DND-41 (cell line): ENCODE data around the gene ATP2B1.

ENCODE experiments used
- ATAC-seq: fragments of 200-7000 bp; cut with Tn5 transposase; 3 replicates; pipeline ENCODE4 v1.9.1; 2021; ENCODE audit warnings: low read depth; ENCODE audit not compliant: insufficient read depth
- DNase-seq: peaks from one replicate; pipeline ENCODE4 v3.0.0-alpha.2; 2020
- H2AFZ ChIP-seq: 2 replicates; pipeline ENCODE4 v1.6.0; 2012; ENCODE audit warnings: low read depth, low read length
- H3K27ac ChIP-seq: 2 replicates; pipeline ENCODE4 v1.5.1; 2012; ENCODE audit warnings: low read length, inconsistent platforms
- H3K27me3 ChIP-seq: fragments of 200-600 bp; sonication (generic); 2 replicates; pipeline ENCODE4 v1.6.0; 2012; ENCODE audit warnings: low read length, mild to moderate bottlenecking, inconsistent platforms; ENCODE audit not compliant: insufficient read depth, poor library complexity
- H3K36me3 ChIP-seq: 2 replicates; pipeline ENCODE4 v1.5.1; 2012; ENCODE audit warnings: low read length, inconsistent platforms; ENCODE audit not compliant: insufficient read depth
- H3K4me1 ChIP-seq: 2 replicates; pipeline ENCODE4 v1.5.1; 2012; ENCODE audit warnings: mild to moderate bottlenecking, low read length; ENCODE audit not compliant: insufficient read depth
- H3K4me2 ChIP-seq: 2 replicates; pipeline ENCODE4 v1.6.0; 2012; ENCODE audit warnings: mild to moderate bottlenecking, moderate library complexity, low read length, inconsistent platforms; ENCODE audit not compliant: insufficient read depth
- H3K4me3 ChIP-seq, 2 experiments: fragments of 200-600 bp in 1 of 2; shearing (Covaris generic) in 1 of 2; 2 replicates each; pipeline ENCODE4 v1.5.1; 2012 to 2016; ENCODE audit warnings: inconsistent platforms in 2 of 2, low read length in 2 of 2, mild to moderate bottlenecking in 2 of 2, low read depth in 1 of 2, moderate library complexity in 1 of 2
- H3K79me2 ChIP-seq: 2 replicates; pipeline ENCODE4 v1.6.0; 2012; ENCODE audit warnings: low read length, inconsistent platforms; ENCODE audit not compliant: insufficient read depth
- H3K9ac ChIP-seq: 2 replicates; pipeline ENCODE4 v1.6.0; 2012; ENCODE audit warnings: low read depth, mild to moderate bottlenecking, inconsistent platforms, low read length, moderate library complexity
- H3K9me3 ChIP-seq: 2 replicates; pipeline ENCODE4 v1.5.1; 2012; ENCODE audit warnings: low read length, moderate library complexity, mild to moderate bottlenecking, inconsistent platforms; ENCODE audit not compliant: insufficient read depth, severe bottlenecking
- H4K20me1 ChIP-seq: 2 replicates; pipeline ENCODE4 v1.6.0; 2012; ENCODE audit warnings: low read length; ENCODE audit not compliant: insufficient read depth
- EZH2 ChIP-seq: IDR thresholded peaks from 3 replicates; pipeline ENCODE4 v1.6.1; 2012; ENCODE audit warnings: borderline replicate concordance, low read depth, mild to moderate bottlenecking, moderate library complexity, low read length, inconsistent platforms; ENCODE audit not compliant: severe bottlenecking
- TF ChIP-seq, protein P1 (sequence below): IDR thresholded peaks from 2 replicates; pipeline ENCODE4 v1.5.1; 2012; ENCODE audit warnings: borderline replicate concordance, low read length, moderate library complexity, mild to moderate bottlenecking; ENCODE audit not compliant: poor library complexity, severe bottlenecking; ENCODE audit errors: extremely low read depth

Gene ATP2B1

DNA sequence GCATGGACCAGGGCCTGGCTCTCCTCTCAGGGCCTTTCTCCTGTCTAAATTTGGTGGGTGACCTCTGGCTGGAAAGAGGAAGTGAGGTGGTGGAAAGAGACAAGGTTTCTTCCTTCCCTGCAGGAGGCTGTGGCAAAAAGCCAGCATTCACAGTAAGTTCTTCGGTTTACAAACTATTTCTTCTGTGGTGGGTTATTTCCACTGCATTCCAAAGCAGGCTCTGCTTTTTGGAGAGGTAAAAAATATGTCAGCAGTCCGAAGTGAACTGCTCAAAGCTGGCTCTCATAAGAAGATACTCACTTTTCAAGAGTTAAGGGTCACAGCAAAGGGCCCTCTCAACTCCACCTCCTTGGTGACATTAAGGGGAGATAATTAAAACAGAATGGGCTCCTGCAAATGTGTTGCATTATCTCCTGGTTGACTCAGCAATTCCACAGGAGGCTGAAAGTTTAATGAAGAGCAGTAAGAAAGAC is 133.9 kb downstream of the ATP2B1 start:
- no peak overlapping the region for H3K9ac ChIP-seq
- H3K79me2 ChIP-seq: no peaks in the 10 kb centered on the region
- no peaks in the 10 kb centered on the region for H3K27me3 ChIP-seq
- H4K20me1 ChIP-seq: no peaks in the 10 kb centered on the region
- H3K36me3 ChIP-seq: no peaks in the 10 kb centered on the region
- no peak for ATAC-seq
- no peak for DNase-seq
- no peak overlapping the region for H2AFZ ChIP-seq
- no peaks in the 10 kb centered on the region for H3K9me3 ChIP-seq
- no peaks in the 10 kb centered on the region for H3K4me1 ChIP-seq
- no peak overlapping the region for H3K4me2 ChIP-seq
- no peak overlapping the region for H3K27ac ChIP-seq
- H3K4me3 ChIP-seq: no peak overlapping the region
- TF ChIP-seq, protein P1, sequence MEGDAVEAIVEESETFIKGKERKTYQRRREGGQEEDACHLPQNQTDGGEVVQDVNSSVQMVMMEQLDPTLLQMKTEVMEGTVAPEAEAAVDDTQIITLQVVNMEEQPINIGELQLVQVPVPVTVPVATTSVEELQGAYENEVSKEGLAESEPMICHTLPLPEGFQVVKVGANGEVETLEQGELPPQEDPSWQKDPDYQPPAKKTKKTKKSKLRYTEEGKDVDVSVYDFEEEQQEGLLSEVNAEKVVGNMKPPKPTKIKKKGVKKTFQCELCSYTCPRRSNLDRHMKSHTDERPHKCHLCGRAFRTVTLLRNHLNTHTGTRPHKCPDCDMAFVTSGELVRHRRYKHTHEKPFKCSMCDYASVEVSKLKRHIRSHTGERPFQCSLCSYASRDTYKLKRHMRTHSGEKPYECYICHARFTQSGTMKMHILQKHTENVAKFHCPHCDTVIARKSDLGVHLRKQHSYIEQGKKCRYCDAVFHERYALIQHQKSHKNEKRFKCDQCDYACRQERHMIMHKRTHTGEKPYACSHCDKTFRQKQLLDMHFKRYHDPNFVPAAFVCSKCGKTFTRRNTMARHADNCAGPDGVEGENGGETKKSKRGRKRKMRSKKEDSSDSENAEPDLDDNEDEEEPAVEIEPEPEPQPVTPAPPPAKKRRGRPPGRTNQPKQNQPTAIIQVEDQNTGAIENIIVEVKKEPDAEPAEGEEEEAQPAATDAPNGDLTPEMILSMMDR: no peak
- no peak for TF ChIP-seq EZH2

DNA sequence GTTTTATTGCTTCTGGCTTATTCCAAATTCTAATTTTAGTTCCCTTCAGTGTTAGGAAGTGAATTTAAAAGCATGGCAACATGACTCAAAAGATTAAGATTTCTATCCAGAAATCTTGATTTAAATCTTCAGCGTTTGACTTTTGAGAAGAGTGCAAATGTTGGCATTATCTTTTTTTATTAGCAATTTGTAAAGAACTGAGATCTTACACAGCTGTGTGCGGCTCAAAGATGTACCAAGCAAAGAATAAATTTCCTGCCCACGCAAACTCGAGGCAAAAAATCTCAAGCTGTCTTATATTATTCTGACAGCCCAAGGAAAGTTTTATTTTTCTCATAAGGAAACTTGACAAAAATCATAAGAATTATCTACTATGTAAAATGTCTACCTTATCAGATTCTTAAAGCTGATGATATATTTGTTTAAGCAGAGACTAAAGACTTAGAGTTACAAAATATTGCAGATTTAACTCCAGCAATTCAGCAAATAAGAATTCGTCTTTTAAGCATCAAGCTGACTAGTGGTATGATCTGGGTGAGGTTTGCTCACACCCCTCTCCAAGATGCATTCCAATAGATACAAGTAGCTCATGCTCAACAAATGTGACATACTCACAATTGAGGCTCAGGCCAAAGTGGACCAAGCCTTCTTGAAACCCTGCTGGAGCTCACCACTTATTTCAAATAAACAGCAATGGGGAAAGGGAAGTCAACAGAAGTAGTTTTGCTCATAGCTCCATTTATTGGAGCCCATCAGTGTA is 135.4 kb downstream of the ATP2B1 start:
- Histone ChIP-seq H3K27ac (no peak overlapping the region), H3K4me3 (no peak overlapping the region), H3K4me2 (no peak overlapping the region), H2AFZ (no peak overlapping the region), H3K9ac (no peak overlapping the region), H3K27me3 (no peaks in the 10 kb centered on the region), H3K36me3 (no peaks in the 10 kb centered on the region), H3K79me2 (no peaks in the 10 kb centered on the region), H3K9me3 (no peaks in the 10 kb centered on the region), H3K4me1 (no peaks in the 10 kb centered on the region), H4K20me1 (no peaks in the 10 kb centered on the region)
- ATAC-seq (no peak), DNase-seq (no peak)
- TF ChIP-seq EZH2: no peak
- TF ChIP-seq, protein P1: no peak

DNA sequence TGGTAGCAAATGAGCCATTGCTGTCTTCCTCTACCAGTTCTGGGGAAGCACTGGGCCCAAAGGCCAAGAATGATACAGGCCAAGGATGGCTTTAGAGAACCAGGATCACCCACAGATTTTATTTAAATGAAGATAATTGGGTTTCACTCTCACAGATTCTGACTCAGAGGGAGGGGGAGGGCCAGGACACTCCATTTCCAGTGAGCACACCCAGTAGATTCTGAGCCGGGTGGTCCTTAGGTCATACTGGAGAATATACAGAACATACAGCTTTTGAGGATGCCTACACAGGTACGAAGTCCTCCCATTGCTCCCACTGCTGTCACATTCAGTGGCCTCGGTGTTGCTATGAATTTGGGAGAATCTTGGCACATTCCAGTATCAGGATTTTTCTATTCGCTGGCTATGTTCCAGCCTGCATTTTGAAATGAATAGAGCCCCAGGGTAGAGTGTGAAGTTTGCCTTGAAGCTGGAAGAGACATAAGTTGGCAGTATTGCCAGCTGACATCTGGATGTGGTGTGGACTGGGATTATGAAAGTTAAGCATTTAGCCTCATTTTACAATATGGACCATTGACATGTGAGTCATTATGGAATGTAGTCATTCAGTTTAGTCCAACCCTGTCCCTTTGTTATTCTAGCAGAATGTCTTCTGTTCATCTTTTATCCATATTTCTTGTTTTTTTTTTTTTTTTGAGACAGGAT is 137.0 kb downstream of the ATP2B1 start:
- no peak overlapping the region for H2AFZ ChIP-seq
- no peak for DNase-seq
- no peak overlapping the region for H3K4me2 ChIP-seq
- no peak overlapping the region for H3K9ac ChIP-seq
- no peaks in the 10 kb centered on the region for H3K79me2 ChIP-seq
- no peaks in the 10 kb centered on the region for H3K27me3 ChIP-seq
- TF ChIP-seq, protein P1: no peak
- TF ChIP-seq EZH2: no peak
- ATAC-seq: no peak
- H3K4me1 ChIP-seq: no peaks in the 10 kb centered on the region
- H3K27ac ChIP-seq: no peak overlapping the region
- no peaks in the 10 kb centered on the region for H3K9me3 ChIP-seq
- no peaks in the 10 kb centered on the region for H3K36me3 ChIP-seq
- H3K4me3 ChIP-seq: no peak overlapping the region
- H4K20me1 ChIP-seq: no peaks in the 10 kb centered on the region
